Measurements from ENCODE around the gene PRDM16.
A peak's percentile ranks its signal among the peaks of the same experiment; 100 is the strongest.

The PRDM16 gene

GRCh38 chr1:3054474-3054873, 14.5 kb upstream of the PRDM16 start:
- no peak for DNase-seq

- DNase-seq, result no peak
Measured at GRCh38 chr1:3055051-3055450, 14.0 kb upstream of the PRDM16 start.

- DNase-seq, result no peak
Measured at GRCh38 chr1:3056641-3057040, 12.4 kb upstream of the PRDM16 start.

- DNase-seq, result no peak
Measured at GRCh38 chr1:3058263-3059030, 10.6 kb upstream of the PRDM16 start.

- no peak for DNase-seq
Measured at GRCh38 chr1:3060127-3060526, 8.9 kb upstream of the PRDM16 start.

GRCh38 chr1:3060601-3061551, 8.1 kb upstream of the PRDM16 start:
- no peak for DNase-seq

- no peak for DNase-seq
Measured at GRCh38 chr1:3061566-3061965, 7.4 kb upstream of the PRDM16 start.

GRCh38 chr1:3061981-3062615, 6.9 kb upstream of the PRDM16 start:
- DNase-seq, result no peak

GRCh38 chr1:3062616-3063378, 6.2 kb upstream of the PRDM16 start:
- no peak for DNase-seq

- DNase-seq, result no peak
Measured at GRCh38 chr1:3063379-3064295, 5.4 kb upstream of the PRDM16 start.

GRCh38 chr1:3064296-3064850, 4.6 kb upstream of the PRDM16 start:
- DNase-seq, result no peak

GRCh38 chr1:3064901-3065300, 4.1 kb upstream of the PRDM16 start:
- no peak for DNase-seq

GRCh38 chr1:3065396-3065795, 3.6 kb upstream of the PRDM16 start:
- no peak for DNase-seq

GRCh38 chr1:3065797-3066196, 3.2 kb upstream of the PRDM16 start:
- DNase-seq, result no peak

- DNase-seq, result no peak
Measured at GRCh38 chr1:3066250-3066711, 2.7 kb upstream of the PRDM16 start.

GRCh38 chr1:3066826-3067225, 2.2 kb upstream of the PRDM16 start:
- no peak for DNase-seq

GRCh38 chr1:3067301-3067670, 1.7 kb upstream of the PRDM16 start:
- DNase-seq, result no peak

- DNase-seq, result no peak
Measured at GRCh38 chr1:3067671-3068563, 1.1 kb upstream of the PRDM16 start.

- DNase-seq, result peak in 8 of 14 donors; percentile 1 to 66 (median 40)
Measured at GRCh38 chr1:3069491-3070308, 697 bp downstream of the PRDM16 start.

Data from C1 segment of cervical spinal cord (tissue), 14 donors.